Neural cell (in vitro differentiated cells): ENCODE data around the gene CHD6. TPM values are rescaled to one million over a fixed set of nuclear protein-coding genes. Genes with fewer than 3 reads are reported as not detected.

Experiments used
- H2AFZ ChIP-seq: fragments of 200-600, 300-800 bp; sonication (generic), shearing (Covaris generic); 2 replicates; pipeline ENCODE4 v1.6.0; 2014; ENCODE audit warnings: low read depth, mild to moderate bottlenecking, antibody characterized with exemption, low read length, moderate library complexity
- H3F3A ChIP-seq: fragments of 200-600 bp; shearing (Covaris generic); 2 replicates; pipeline ENCODE4 v1.6.1; 2016; ENCODE audit warnings: mild to moderate bottlenecking, moderate library complexity, mixed read lengths, antibody characterized with exemption, low read length; ENCODE audit not compliant: insufficient read depth, poor library complexity, severe bottlenecking
- H3K27ac ChIP-seq: fragments of 200-600, 300-800 bp; sonication (generic), shearing (Covaris generic); 2 replicates; pipeline ENCODE4 v1.5.1; 2014; ENCODE audit warnings: mild to moderate bottlenecking, low read length, moderate library complexity
- H3K27me3 ChIP-seq: fragments of 300-800, 200-600 bp; sonication (generic), shearing (Covaris generic); 2 replicates; pipeline ENCODE4 v1.6.0; 2014; ENCODE audit warnings: mild to moderate bottlenecking, low read depth, low read length, moderate library complexity; ENCODE audit not compliant: insufficient read depth
- H3K36me3 ChIP-seq: fragments of 300-800, 200-600 bp; sonication (generic), shearing (Covaris generic); 2 replicates; pipeline ENCODE4 v1.5.1; 2014; ENCODE audit warnings: mild to moderate bottlenecking, antibody characterized with exemption, low read length, moderate library complexity; ENCODE audit not compliant: insufficient read depth
- H3K4me2 ChIP-seq: fragments of 300-800, 200-600 bp; sonication (generic), shearing (Covaris generic); 2 replicates; pipeline ENCODE4 v1.6.0; 2014; ENCODE audit warnings: mild to moderate bottlenecking, low read length
- H3K4me3 ChIP-seq: fragments of 300-800, 200-600 bp; sonication (generic), shearing (Covaris generic); 2 replicates; pipeline ENCODE4 v1.5.1; 2014; ENCODE audit warnings: mild to moderate bottlenecking, low read length, moderate library complexity
- H3K79me2 ChIP-seq: fragments of 200-600 bp; shearing (Covaris generic); replicated peaks from 2 replicates; pipeline ENCODE4 v1.6.0; 2014; ENCODE audit warnings: mild to moderate bottlenecking, low read length, moderate library complexity; ENCODE audit not compliant: insufficient read depth
- H3K9ac ChIP-seq: fragments of 300-800, 200-600 bp; sonication (generic), shearing (Covaris generic); 2 replicates; pipeline ENCODE4 v1.6.1; 2016; ENCODE audit warnings: mild to moderate bottlenecking, low read length, mixed read lengths
- H3K9me2 ChIP-seq: fragments of 200-600 bp; shearing (Covaris generic); 2 replicates; pipeline ENCODE4 v1.6.1; 2016; ENCODE audit warnings: mild to moderate bottlenecking, low read length, mixed read lengths; ENCODE audit not compliant: insufficient read depth
- H3K9me3 ChIP-seq: fragments of 200-600, 300-800 bp; sonication (generic), shearing (Covaris generic); 2 replicates; pipeline ENCODE4 v1.6.1; 2016; ENCODE audit warnings: mild to moderate bottlenecking, mixed run types, low read length, moderate library complexity, mixed read lengths
- H4K20me1 ChIP-seq: fragments of 200-600 bp; shearing (Covaris generic); 2 replicates; pipeline ENCODE4 v1.6.1; 2016; ENCODE audit warnings: mild to moderate bottlenecking, mixed run types; ENCODE audit not compliant: insufficient read depth
- CTCF ChIP-seq: fragments of 450-650 bp; IDR thresholded peaks from 2 replicates; pipeline ENCODE4 v1.5.1; 2014; ENCODE audit warnings: antibody characterized with exemption, mild to moderate bottlenecking, moderate library complexity; ENCODE audit not compliant: poor library complexity, severe bottlenecking
- EP300 ChIP-seq: fragments of 450-650 bp; conservative IDR thresholded peaks from 2 replicates; pipeline ENCODE4 v1.6.1; 2014; ENCODE audit warnings: antibody characterized with exemption, mild to moderate bottlenecking, moderate library complexity; ENCODE audit not compliant: poor library complexity, severe bottlenecking
- EZH2 ChIP-seq: fragments of 200-600, 300-800 bp; shearing (Covaris generic), sonication (generic); IDR thresholded peaks from 2 replicates; pipeline ENCODE4 v1.6.1; 2014; ENCODE audit warnings: antibody characterized with exemption, low read length, borderline replicate concordance, mild to moderate bottlenecking; ENCODE audit not compliant: insufficient read depth, poor library complexity, severe bottlenecking
- MXI1 ChIP-seq: fragments of 450-650 bp; conservative IDR thresholded peaks from 2 replicates; pipeline ENCODE4 v1.6.1; 2014; ENCODE audit warnings: antibody characterized with exemption, mild to moderate bottlenecking; ENCODE audit not compliant: poor library complexity, severe bottlenecking
- POLR2AphosphoS5 ChIP-seq: IDR thresholded peaks from 2 replicates; pipeline ENCODE4 v1.6.1; 2012
- RAD21 ChIP-seq: fragments of 450-650 bp; conservative IDR thresholded peaks from 2 replicates; pipeline ENCODE4 v1.6.1; 2014; ENCODE audit warnings: antibody characterized with exemption, mild to moderate bottlenecking, moderate library complexity
- SMC3 ChIP-seq: fragments of 450-650 bp; conservative IDR thresholded peaks from 2 replicates; pipeline ENCODE4 v1.6.1; 2014; ENCODE audit warnings: antibody characterized with exemption, mild to moderate bottlenecking, moderate library complexity; ENCODE audit not compliant: poor library complexity
- TAF1 ChIP-seq: IDR thresholded peaks from 2 replicates; pipeline ENCODE4 v1.6.1; 2012; ENCODE audit warnings: low read depth
- polyA plus RNA-seq: library from polyadenylated mRNA; depleted of rRNA; stranded (reverse); fragments of >200 nt; gene quantifications from 2 replicates; pipeline ENCODE4 v1.2.3, GENCODE V29; 2014
- TF ChIP-seq, protein P1 (sequence below): IDR thresholded peaks from 2 replicates; pipeline ENCODE4 v1.6.1; 2012; ENCODE audit warnings: borderline replicate concordance

Gene CHD6
- polyA plus RNA-seq, 1 donor from 2014 or later, result 22.9 TPM

DNA sequence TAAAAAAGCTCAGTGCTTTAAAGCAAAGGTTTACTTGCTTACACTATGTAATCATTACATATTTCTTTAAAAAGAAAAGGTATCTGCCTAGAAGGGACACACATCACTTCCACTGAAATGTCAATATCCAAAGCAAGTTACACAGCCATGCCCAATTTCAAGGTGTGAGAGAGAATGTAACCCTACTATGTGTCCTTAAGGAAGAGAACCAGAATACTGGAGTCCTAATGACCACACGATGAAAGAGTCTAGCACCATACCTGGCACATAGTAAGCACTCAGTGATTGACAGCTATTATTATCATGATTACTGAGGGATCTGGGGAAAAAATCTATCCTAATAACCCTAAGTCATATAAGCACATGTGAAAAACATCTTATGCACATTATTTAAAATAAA is 10.4 kb downstream of the CHD6 start:
- H3F3A ChIP-seq, result no peaks in the 10 kb centered on the region
- H3K9me3 ChIP-seq, result no peaks in the 10 kb centered on the region
- no peak overlapping the region for H2AFZ ChIP-seq
- no peaks in the 10 kb centered on the region for H3K9me2 ChIP-seq
- no peak overlapping the region for H3K4me3 ChIP-seq
- H3K27ac ChIP-seq, result no peak overlapping the region
- TF ChIP-seq CTCF, result no peak
- peaks cover 91% of the 10 kb centered on the region for H3K79me2 ChIP-seq
- no peak overlapping the region for H3K9ac ChIP-seq
- H4K20me1 ChIP-seq, result no peaks in the 10 kb centered on the region
- no peaks in the 10 kb centered on the region for H3K27me3 ChIP-seq
- H3K4me2 ChIP-seq, result no peak overlapping the region
- no peaks in the 10 kb centered on the region for H3K36me3 ChIP-seq

- H3K27ac ChIP-seq, result no peak overlapping the region
- H3K27me3 ChIP-seq, result no peaks in the 10 kb centered on the region
- H3K9ac ChIP-seq, result no peak overlapping the region
- H3F3A ChIP-seq, result no peaks in the 10 kb centered on the region
- no peaks in the 10 kb centered on the region for H3K9me2 ChIP-seq
- H3K4me3 ChIP-seq, result no peak overlapping the region
- H4K20me1 ChIP-seq, result no peaks in the 10 kb centered on the region
- no peak overlapping the region for H2AFZ ChIP-seq
- peaks cover 93% of the 10 kb centered on the region for H3K79me2 ChIP-seq
- TF ChIP-seq MXI1, result no peak
- no peak for TF ChIP-seq TAF1
- no peak for TF ChIP-seq EP300
- TF ChIP-seq POLR2AphosphoS5, result no peak
- no peak for TF ChIP-seq RAD21
- no peak for TF ChIP-seq SMC3
- TF ChIP-seq, protein P1, sequence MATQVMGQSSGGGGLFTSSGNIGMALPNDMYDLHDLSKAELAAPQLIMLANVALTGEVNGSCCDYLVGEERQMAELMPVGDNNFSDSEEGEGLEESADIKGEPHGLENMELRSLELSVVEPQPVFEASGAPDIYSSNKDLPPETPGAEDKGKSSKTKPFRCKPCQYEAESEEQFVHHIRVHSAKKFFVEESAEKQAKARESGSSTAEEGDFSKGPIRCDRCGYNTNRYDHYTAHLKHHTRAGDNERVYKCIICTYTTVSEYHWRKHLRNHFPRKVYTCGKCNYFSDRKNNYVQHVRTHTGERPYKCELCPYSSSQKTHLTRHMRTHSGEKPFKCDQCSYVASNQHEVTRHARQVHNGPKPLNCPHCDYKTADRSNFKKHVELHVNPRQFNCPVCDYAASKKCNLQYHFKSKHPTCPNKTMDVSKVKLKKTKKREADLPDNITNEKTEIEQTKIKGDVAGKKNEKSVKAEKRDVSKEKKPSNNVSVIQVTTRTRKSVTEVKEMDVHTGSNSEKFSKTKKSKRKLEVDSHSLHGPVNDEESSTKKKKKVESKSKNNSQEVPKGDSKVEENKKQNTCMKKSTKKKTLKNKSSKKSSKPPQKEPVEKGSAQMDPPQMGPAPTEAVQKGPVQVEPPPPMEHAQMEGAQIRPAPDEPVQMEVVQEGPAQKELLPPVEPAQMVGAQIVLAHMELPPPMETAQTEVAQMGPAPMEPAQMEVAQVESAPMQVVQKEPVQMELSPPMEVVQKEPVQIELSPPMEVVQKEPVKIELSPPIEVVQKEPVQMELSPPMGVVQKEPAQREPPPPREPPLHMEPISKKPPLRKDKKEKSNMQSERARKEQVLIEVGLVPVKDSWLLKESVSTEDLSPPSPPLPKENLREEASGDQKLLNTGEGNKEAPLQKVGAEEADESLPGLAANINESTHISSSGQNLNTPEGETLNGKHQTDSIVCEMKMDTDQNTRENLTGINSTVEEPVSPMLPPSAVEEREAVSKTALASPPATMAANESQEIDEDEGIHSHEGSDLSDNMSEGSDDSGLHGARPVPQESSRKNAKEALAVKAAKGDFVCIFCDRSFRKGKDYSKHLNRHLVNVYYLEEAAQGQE, result no peak
- no peak for TF ChIP-seq EZH2
- no peak for TF ChIP-seq CTCF
- H3K9me3 ChIP-seq, result no peaks in the 10 kb centered on the region
- no peak overlapping the region for H3K4me2 ChIP-seq
- no peaks in the 10 kb centered on the region for H3K36me3 ChIP-seq
These were observed 14.2 kb downstream of the CHD6 start for GRCh38 chr20:41604002-41604401.
